ENCODE data around the gene APIP.

Gene APIP

DNA sequence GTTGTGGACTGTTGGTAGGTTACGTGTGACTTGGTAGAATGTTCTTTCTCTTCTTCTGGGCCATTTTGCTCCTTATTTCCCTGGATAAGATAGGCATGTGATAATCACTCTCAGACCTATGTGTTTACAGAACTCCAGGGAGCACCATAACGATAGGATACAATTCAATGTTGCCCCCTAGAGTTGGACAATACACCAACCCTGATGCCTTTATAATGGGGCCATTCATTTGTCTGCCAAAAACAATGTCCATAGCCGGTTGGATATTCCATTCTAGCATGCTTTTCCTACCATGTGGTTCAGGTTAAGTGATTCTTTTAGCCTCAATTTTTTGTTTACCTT, 60.5 kb downstream of the APIP start:
- no peak overlapping the region for H3K4me3 ChIP-seq (ENCODE audit: low read depth, low read length)
- H3K36me3 ChIP-seq: no peaks in the 10 kb centered on the region
- TF ChIP-seq, protein P1, sequence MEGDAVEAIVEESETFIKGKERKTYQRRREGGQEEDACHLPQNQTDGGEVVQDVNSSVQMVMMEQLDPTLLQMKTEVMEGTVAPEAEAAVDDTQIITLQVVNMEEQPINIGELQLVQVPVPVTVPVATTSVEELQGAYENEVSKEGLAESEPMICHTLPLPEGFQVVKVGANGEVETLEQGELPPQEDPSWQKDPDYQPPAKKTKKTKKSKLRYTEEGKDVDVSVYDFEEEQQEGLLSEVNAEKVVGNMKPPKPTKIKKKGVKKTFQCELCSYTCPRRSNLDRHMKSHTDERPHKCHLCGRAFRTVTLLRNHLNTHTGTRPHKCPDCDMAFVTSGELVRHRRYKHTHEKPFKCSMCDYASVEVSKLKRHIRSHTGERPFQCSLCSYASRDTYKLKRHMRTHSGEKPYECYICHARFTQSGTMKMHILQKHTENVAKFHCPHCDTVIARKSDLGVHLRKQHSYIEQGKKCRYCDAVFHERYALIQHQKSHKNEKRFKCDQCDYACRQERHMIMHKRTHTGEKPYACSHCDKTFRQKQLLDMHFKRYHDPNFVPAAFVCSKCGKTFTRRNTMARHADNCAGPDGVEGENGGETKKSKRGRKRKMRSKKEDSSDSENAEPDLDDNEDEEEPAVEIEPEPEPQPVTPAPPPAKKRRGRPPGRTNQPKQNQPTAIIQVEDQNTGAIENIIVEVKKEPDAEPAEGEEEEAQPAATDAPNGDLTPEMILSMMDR (IDR thresholded peaks at IDR 0.05; ENCODE audit: low read depth, low read length): no peak
- no peaks in the 10 kb centered on the region for H3K27me3 ChIP-seq (ENCODE audit: insufficient read depth, low read depth, severe bottlenecking)
- no peak for DNase-seq
- H3K9me3 ChIP-seq (ENCODE audit: severe bottlenecking): no peaks in the 10 kb centered on the region
- no peak overlapping the region for H3K27ac ChIP-seq

DNA sequence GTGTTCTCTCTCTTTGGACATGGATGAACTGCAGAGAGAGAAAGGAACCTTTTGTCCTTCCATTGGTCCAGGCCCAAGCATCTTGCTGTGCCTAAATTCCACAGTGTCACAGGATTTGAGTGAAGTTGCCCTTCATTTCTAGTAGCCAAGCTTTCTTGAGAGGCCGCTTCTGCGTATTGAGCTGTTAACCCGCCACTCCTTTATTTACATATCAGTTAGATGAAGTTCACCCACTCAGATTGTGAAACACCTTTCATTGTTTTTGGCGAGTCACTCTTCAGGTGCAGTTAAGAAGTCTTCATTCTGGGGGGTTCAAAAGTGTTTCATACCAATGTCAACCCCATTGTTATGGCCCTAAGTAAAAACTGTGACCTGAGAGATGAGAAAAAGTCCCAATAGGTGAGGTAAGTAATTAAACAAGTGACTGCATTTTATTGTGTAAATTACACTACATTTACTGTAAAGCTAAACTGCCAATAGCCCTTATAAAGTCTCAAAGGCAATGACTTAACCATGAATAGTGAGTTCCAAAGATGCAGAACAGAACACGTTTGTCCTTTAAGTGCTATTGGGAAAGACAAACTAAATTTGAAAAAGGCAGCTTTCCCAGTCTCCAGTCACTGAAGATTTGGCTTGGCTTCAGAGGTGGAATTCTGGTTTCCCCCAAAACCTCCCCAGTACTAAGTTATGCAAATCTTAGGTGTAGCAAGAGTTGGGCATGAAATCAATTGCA, 61.0 kb downstream of the APIP start:
- TF ChIP-seq, protein P1 (IDR thresholded peaks at IDR 0.05; ENCODE audit: low read depth, low read length): no peak
- no peaks in the 10 kb centered on the region for H3K27me3 ChIP-seq (ENCODE audit: insufficient read depth, low read depth, severe bottlenecking)
- no peaks in the 10 kb centered on the region for H3K36me3 ChIP-seq
- H3K9me3 ChIP-seq (ENCODE audit: severe bottlenecking): no peaks in the 10 kb centered on the region
- no peak for DNase-seq
- H3K4me3 ChIP-seq (ENCODE audit: low read depth, low read length): no peak overlapping the region
- no peak overlapping the region for H3K27ac ChIP-seq

DNA sequence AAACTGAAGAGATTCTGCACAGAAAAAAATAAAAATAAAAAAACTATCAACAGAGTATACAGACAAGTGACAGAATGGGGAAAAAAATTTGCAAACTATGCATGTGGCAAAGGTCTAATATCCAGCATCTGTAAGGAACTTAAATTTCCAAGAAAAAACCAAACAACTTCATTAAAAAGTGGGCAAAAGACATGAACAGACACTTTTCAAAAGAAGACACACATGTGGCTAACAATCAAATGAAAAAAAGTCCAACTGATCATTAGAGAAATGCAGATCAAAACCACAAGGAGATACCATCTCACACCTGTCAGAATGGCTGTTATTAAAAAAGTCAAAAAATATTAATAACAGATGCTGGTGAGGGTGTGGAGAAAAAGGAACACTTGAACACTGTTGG, 64.3 kb downstream of the APIP start:
- TF ChIP-seq, protein P1 (IDR thresholded peaks at IDR 0.05; ENCODE audit: low read depth, low read length): no peak
- no peaks in the 10 kb centered on the region for H3K9me3 ChIP-seq (ENCODE audit: severe bottlenecking)
- no peak for DNase-seq
- no peak overlapping the region for H3K27ac ChIP-seq
- no peak overlapping the region for H3K4me3 ChIP-seq (ENCODE audit: low read depth, low read length)
- no peaks in the 10 kb centered on the region for H3K36me3 ChIP-seq
- H3K27me3 ChIP-seq (ENCODE audit: insufficient read depth, low read depth, severe bottlenecking): no peaks in the 10 kb centered on the region

DNA sequence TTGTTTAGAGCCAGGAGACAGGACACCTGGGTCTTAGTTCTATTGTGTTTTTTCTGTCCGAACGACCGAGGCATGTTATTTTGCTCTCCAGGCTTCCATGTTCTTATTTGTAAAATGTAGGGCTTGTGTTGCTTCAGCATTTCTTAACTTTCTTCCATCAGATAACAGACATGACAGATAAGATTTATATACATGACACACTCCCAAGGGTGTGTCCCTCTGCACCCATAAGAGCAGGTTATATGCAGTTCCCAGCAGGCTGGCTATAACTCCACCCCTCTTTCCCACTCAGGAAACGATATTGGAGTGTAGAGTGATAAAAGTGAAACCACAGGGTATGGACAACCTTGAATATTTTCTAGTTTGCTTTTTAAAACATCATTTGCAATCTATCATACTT, 65.8 kb downstream of the APIP start:
- Histone ChIP-seq H3K9me3 (ENCODE audit: severe bottlenecking) (no peaks in the 10 kb centered on the region), H3K4me3 (ENCODE audit: low read depth, low read length) (no peak overlapping the region), H3K36me3 (no peaks in the 10 kb centered on the region), H3K27ac (no peak overlapping the region), H3K27me3 (ENCODE audit: insufficient read depth, low read depth, severe bottlenecking) (no peaks in the 10 kb centered on the region)
- TF ChIP-seq, protein P1 (IDR thresholded peaks at IDR 0.05; ENCODE audit: low read depth, low read length): no peak
- DNase-seq: no peak

DNA sequence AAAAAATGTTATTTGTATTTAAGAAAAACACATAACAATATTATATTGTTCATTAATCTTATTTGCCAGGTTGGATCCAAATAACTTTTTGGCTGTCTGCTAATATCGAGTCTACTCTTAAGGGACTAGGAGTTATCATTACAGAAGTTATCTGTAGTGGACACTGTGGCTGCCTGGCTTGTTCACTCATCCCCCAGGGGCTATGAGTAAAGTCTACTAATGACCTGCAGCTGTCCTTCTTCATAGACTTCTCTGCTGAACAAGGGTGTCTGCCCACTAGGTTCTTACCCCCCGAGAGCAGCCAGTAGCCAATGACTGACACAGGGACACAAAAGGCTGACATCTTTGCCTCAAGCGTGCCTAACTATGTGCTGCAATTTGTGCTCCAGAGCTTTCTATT, 69.7 kb downstream of the APIP start:
- H3K27me3 ChIP-seq (ENCODE audit: insufficient read depth, low read depth, severe bottlenecking): no peaks in the 10 kb centered on the region

More for the DNA sequence above, 69.7 kb downstream of the APIP start:
- TF ChIP-seq, protein P1 (IDR thresholded peaks at IDR 0.05; ENCODE audit: low read depth, low read length): no peak
- Histone ChIP-seq H3K9me3 (ENCODE audit: severe bottlenecking) (no peaks in the 10 kb centered on the region), H3K36me3 (no peaks in the 10 kb centered on the region), H3K27ac (no peak overlapping the region), H3K4me3 (ENCODE audit: low read depth, low read length) (no peak overlapping the region)
- no peak for DNase-seq

All from WERI-Rb-1 (cell line).